HG02571 (cell line): ENCODE data around the gene RHOBTB3.
"Not testable (repeated sequence)": the region's sequence is repeated elsewhere in the genome, so short reads cannot be mapped to it uniquely, and the experiment has no call there.

Experiments used
- ATAC-seq: cut with Tn5 transposase; IDR thresholded peaks from one replicate; pipeline ENCODE4 v1.9.1; 2021; ENCODE audit warnings: mild to moderate bottlenecking, moderate library complexity; ENCODE audit not compliant: unreplicated experiment

RHOBTB3 gene

DNA sequence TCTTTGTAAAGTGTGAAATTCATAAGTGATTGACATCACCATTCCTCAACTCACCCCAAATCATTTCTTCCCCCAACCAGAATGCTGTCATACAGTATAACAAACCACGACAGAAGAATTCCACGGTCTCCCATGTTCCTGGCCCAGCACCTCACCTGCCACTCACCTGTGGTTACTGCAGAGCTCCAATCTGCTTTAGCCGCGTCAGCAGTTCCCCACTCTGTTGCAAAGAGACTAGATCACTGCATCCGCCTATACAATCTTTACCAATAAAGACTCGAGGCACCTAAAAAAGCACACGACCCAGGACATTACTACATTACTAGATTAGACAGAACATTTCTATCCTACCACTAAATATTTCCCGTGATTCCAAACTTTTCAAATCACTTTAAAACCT, 85.2 kb downstream of the RHOBTB3 start:
- ATAC-seq = no peak

DNA sequence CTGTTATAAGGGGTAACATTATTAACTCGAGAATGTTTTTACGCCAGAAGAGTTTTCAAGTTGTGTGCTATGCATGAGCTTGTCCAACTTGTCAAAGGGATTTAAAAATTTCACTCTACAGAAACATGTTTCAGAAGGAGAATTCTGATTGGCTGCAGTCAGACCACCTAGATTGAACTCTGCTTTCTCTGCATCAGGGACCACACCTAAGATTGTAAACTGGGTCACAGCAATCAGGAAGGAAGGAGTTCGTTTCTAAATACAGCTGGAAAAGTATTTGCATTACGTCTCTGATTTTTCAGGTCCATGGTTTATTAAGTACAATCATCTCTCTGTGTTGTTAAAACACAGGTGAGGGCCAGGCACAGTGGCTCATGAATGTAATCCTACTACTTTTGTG, 85.6 kb downstream of the RHOBTB3 start:
- ATAC-seq = no peak

DNA sequence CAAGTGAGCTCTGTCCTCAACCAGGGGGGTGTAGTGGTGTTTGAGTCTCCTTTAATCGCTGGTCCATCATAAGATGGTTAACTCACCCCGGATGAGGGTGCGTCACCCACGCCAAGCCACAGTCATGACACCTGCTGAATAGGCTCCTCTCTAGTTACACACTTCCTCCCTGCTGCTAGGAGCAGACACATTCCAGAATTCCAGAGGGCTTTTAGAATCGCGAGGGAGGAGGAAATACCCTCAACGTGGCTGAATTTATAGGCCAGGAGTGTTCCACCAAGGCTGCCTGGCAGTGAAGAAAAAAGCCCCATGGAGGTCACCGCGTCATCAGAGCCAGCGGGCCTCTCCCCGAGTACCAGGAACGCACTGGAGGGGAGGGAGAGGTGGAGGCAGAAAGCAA, 86.3 kb downstream of the RHOBTB3 start:
- ATAC-seq = no peak

- no peak for ATAC-seq
Observed at GRCh38 chr5:95818181-95819147, 87.3 kb downstream of the RHOBTB3 start.

DNA sequence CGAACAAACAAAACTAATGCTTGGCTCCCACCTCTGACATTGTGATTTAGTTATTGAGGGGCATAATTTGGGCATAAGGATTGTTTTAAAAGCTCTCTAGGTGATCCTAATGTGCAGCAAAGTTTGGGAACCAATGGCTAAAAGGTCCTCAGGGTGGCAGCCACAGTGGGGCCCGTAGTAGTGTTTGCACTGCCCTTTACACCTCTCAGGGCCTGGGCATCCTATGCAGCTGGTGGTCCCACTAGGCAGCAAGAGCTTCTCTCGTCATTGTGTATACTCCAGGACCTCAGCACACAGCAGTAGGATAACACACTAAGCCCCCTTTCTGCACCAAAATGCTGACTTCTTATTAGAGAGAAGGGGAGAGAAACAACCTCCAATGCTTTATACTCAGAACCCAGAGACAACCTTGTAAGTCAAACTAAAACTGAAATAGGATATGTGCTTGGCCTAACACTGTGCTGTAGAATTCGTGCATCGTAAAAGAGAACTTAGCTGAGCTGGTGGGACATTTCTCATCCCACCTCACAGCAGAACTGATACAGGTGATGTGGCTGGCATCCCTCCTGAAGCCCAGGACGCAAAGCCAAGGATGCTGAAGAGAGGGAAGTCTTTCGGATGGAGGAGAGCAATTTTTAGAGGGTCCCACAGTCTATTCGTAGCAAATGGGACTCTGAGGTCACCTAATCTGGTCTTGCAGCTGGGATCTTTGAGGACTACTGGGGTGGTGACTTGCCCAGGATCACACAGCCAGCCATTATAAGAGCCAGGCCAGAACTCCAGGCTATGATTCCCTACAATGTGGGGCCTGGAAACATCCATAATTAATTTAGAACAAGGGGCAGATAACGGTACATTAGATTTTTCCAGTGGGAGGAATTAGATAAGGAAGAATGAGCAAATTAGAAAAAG, 90.2 kb downstream of the RHOBTB3 start:
- no peak for ATAC-seq

DNA sequence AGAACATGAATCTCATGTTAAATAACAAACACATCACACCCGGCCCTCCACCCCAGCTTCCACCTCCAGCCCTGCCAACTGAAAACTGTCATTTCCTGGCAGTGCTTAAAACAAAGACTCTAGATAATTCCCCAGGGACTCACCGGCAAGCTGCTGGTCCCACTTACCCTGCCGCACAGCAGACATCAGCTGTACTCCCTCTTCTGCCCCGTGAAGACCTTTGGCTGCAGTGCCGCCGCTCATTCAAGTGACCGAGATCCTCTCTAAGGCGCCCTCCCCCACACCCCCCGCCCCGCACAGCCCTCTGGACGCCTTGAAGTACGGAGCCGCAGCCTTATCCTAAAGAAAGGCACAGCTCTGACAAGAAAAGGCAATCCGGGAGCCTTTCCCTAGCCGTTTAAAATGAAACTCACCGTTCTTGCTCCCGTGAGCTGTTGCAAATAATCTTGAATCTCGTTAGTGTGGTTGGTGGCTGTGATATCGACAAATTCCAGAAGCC, 91.0 kb downstream of the RHOBTB3 start:
- ATAC-seq = peak; percentile 31

GRCh38 chr5:95822542-95823181, 91.5 kb downstream of the RHOBTB3 start, which contains the start of gene GLRX:
TSS of gene GLRX (minus strand) at chr5:95822726. CDS start at chr5:95822662, 64 bp downstream.
- ATAC-seq = peak; percentile 44

- no peak for ATAC-seq
Observed at GRCh38 chr5:95823218-95823737, 92.1 kb downstream of the RHOBTB3 start.

GRCh38 chr5:95823738-95824609, 92.8 kb downstream of the RHOBTB3 start:
- ATAC-seq = peak; percentile 45

GRCh38 chr5:95824747-95825146, 93.6 kb downstream of the RHOBTB3 start:
- ATAC-seq = no peak

- ATAC-seq = no peak
Observed at GRCh38 chr5:95825495-95825894, 94.4 kb downstream of the RHOBTB3 start.

DNA sequence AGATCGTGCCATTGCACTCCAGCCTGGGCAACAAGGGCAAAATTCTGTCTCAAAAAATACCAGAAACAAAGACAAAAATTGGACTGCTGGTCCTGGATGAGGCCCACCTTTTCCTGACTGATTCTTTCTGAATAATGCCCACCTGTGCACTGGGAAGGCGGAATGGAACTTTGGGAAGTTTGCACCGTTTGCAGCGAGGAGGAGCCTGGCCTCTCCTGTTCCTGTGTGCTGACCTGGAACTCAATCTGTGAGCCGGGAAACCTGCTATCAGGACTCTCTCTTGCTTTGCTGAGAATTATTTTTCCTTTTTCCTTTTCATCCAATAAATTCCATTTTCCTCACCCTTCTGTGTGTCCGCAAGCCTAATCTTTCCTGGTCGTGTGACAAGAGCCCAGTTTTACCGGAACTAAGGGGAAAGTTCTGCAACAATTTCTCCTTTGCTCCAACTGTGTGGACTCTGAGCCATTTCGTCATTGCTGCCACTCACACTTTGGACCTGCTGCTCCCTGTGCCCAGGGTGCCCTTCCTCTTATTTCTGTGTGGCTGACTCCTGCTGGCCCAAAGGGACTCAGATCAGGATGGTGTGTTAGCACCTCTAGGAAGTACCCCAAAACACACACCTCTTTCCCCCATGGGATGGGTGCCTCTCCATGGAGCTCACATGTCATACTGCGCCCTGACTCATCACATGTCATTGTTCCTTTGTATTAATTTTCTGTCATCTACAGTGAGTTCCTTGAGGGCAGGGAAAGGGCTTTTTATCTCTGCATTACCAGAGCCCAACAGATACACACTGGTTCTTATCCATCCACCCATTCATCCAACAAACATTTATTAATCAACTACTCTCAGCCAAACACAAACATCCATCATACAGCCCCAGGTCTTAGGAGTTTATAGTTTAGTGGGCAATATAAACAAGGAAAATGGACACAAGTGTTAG, 96.1 kb downstream of the RHOBTB3 start:
- ATAC-seq = no peak

- ATAC-seq = no peak
Observed at GRCh38 chr5:95827892-95828246, 96.7 kb downstream of the RHOBTB3 start.

GRCh38 chr5:95830226-95830625, 99.1 kb downstream of the RHOBTB3 start:
- no peak for ATAC-seq

DNA sequence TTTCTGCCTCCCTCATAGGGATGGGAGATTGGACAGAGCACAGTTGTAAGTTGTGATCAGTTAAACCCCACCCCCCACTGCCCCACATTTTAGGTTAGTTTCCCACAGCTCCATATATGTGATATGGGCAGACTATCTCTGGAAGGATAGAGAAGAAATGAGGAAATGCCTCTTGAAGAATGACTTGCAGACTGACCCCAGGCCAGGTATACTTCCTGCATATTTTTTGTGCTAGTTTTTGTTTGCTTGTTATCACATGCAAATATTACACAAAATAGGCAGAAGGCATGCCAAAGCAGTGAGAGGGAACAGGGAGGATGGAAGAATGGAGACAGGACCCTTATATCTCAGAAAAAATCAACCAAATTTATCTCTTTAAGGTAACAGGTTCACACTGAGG, 101.5 kb downstream of the RHOBTB3 start:
- ATAC-seq = no peak

DNA sequence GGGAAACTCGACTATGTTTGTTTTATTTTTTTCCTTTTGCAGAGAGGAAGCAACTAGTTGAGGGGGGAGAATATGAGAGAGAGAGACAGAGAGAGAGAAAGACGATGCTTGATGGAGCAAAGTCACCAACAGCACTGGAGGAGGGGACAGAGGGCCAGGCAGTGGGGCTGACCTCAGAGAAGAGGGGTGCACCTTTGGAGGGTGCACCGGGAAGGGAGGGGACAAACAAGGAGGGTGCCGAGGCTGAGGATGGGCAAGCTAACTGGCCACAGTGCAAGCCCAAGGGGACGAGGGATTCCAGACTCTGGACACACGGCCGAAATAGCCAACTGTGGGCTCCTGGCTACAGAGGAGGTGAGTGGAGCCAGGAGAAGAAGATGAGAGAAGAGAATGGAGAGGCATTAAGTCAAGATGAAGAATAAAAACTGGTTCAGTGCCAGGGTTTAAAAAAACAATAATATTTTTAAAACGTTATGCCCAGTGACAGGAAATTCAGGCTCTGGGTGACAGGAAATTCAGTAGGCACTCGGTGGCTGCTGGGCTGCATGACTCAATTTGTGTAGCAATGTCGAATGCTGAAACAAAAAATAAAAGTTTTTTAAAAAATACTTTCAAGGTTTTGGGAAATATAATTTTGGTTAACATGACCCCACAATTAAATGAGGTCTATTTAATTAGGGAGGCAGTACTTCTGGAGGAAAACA, 104.7 kb downstream of the RHOBTB3 start:
- ATAC-seq = no peak

GRCh38 chr5:95836544-95836943, 105.4 kb downstream of the RHOBTB3 start:
- no peak for ATAC-seq

GRCh38 chr5:95836971-95837370, 105.8 kb downstream of the RHOBTB3 start:
- ATAC-seq = not testable (repeated sequence)
